ENCODE data around the gene POFUT2. TPM values are rescaled to one million over a fixed set of nuclear protein-coding genes. Genes with fewer than 3 reads are reported as not detected.

The POFUT2 gene
- polyA plus RNA-seq, 1 donor from 2014 or later = 25.4 TPM

DNA sequence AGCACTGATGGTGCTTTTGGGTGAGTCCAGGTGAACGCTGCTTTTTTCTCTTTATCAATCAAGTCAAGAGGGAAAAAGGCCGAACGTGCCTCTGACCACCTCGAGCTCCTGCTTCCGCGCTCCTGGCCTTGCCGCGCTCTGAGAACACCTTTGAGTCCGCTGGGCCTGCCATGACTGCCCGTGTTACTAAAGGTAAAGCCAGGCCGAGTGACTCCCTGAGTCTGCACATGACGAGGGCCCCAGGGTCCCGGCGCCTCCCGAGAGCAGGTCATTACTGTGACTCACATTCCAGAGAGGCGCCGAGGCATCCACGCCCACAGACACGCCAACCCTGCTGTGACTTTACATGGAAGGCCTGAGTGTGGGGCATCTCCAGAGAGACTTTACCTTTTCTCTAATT lies 11.1 kb downstream of the POFUT2 start:
- H2AFZ ChIP-seq (ENCODE audit: low read depth, low read length) = no peak overlapping the region
- no peak overlapping the region for H3K4me3 ChIP-seq (ENCODE audit: low read length)
- TF ChIP-seq, protein P1, sequence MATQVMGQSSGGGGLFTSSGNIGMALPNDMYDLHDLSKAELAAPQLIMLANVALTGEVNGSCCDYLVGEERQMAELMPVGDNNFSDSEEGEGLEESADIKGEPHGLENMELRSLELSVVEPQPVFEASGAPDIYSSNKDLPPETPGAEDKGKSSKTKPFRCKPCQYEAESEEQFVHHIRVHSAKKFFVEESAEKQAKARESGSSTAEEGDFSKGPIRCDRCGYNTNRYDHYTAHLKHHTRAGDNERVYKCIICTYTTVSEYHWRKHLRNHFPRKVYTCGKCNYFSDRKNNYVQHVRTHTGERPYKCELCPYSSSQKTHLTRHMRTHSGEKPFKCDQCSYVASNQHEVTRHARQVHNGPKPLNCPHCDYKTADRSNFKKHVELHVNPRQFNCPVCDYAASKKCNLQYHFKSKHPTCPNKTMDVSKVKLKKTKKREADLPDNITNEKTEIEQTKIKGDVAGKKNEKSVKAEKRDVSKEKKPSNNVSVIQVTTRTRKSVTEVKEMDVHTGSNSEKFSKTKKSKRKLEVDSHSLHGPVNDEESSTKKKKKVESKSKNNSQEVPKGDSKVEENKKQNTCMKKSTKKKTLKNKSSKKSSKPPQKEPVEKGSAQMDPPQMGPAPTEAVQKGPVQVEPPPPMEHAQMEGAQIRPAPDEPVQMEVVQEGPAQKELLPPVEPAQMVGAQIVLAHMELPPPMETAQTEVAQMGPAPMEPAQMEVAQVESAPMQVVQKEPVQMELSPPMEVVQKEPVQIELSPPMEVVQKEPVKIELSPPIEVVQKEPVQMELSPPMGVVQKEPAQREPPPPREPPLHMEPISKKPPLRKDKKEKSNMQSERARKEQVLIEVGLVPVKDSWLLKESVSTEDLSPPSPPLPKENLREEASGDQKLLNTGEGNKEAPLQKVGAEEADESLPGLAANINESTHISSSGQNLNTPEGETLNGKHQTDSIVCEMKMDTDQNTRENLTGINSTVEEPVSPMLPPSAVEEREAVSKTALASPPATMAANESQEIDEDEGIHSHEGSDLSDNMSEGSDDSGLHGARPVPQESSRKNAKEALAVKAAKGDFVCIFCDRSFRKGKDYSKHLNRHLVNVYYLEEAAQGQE (IDR thresholded peaks at IDR 0.05; ENCODE audit: borderline replicate concordance) = no peak
- TF ChIP-seq RAD21 (conservative IDR thresholded peaks at IDR 0.05) = no peak
- no peak for TF ChIP-seq TAF1 (IDR thresholded peaks at IDR 0.05; ENCODE audit: low read depth)
- TF ChIP-seq MXI1 (conservative IDR thresholded peaks at IDR 0.05; ENCODE audit: poor library complexity, severe bottlenecking) = no peak
- no peak for TF ChIP-seq EZH2 (IDR thresholded peaks at IDR 0.05; ENCODE audit: borderline replicate concordance, insufficient read depth, low read length, poor library complexity, severe bottlenecking)
- TF ChIP-seq, protein P2, sequence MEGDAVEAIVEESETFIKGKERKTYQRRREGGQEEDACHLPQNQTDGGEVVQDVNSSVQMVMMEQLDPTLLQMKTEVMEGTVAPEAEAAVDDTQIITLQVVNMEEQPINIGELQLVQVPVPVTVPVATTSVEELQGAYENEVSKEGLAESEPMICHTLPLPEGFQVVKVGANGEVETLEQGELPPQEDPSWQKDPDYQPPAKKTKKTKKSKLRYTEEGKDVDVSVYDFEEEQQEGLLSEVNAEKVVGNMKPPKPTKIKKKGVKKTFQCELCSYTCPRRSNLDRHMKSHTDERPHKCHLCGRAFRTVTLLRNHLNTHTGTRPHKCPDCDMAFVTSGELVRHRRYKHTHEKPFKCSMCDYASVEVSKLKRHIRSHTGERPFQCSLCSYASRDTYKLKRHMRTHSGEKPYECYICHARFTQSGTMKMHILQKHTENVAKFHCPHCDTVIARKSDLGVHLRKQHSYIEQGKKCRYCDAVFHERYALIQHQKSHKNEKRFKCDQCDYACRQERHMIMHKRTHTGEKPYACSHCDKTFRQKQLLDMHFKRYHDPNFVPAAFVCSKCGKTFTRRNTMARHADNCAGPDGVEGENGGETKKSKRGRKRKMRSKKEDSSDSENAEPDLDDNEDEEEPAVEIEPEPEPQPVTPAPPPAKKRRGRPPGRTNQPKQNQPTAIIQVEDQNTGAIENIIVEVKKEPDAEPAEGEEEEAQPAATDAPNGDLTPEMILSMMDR (IDR thresholded peaks at IDR 0.05; ENCODE audit: poor library complexity, severe bottlenecking) = no peak
- no peak for TF ChIP-seq SMC3 (conservative IDR thresholded peaks at IDR 0.05; ENCODE audit: poor library complexity)
- no peak for TF ChIP-seq POLR2AphosphoS5 (IDR thresholded peaks at IDR 0.05)
- no peak for TF ChIP-seq EP300 (conservative IDR thresholded peaks at IDR 0.05; ENCODE audit: poor library complexity, severe bottlenecking)
- no peak overlapping the region for H3K9ac ChIP-seq (ENCODE audit: low read length)
- H3F3A ChIP-seq (ENCODE audit: insufficient read depth, low read length, poor library complexity, severe bottlenecking) = no peaks in the 10 kb centered on the region
- no peaks in the 10 kb centered on the region for H3K79me2 ChIP-seq (replicated peaks; ENCODE audit: insufficient read depth, low read length)
- H3K4me2 ChIP-seq (ENCODE audit: low read length) = no peak overlapping the region
- H4K20me1 ChIP-seq (ENCODE audit: insufficient read depth) = no peaks in the 10 kb centered on the region
- H3K36me3 ChIP-seq (ENCODE audit: insufficient read depth, low read length) = peaks cover 7% of the 10 kb centered on the region
- H3K9me3 ChIP-seq (ENCODE audit: low read length) = no peaks in the 10 kb centered on the region
- H3K9me2 ChIP-seq (ENCODE audit: insufficient read depth, low read length) = no peaks in the 10 kb centered on the region
- H3K27ac ChIP-seq (ENCODE audit: low read length) = no peak overlapping the region
- H3K27me3 ChIP-seq (ENCODE audit: insufficient read depth, low read depth, low read length) = no peaks in the 10 kb centered on the region

DNA sequence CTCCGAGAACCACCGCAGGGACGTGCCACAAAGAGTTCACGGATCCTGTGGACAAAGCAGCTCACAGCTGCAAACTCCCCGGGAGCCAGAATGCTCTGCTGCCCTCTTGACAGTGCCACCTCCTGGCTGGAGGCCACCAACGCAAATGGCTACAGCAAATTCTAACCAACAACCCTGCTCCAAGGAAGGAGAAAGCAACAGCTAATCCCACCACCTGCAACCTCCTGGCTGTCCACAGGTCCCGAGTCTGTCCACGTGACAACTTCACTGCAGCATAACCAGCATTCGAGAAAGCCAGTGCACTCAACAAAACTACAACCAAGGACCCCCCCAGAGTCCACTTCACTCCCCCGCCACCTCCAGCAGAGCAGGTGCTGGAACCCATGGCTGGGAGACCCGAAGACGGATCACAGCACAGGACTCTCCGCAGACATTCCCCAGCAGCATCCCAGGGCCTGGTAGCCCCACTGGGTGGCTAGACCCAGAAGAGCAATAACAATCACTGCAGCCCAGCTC lies 17.3 kb downstream of the POFUT2 start:
- H3K79me2 ChIP-seq (replicated peaks; ENCODE audit: insufficient read depth, low read length) = no peaks in the 10 kb centered on the region
- no peaks in the 10 kb centered on the region for H3K9me2 ChIP-seq (ENCODE audit: insufficient read depth, low read length)
- H3K9me3 ChIP-seq (ENCODE audit: low read length) = no peaks in the 10 kb centered on the region
- TF ChIP-seq, protein P2 (IDR thresholded peaks at IDR 0.05; ENCODE audit: poor library complexity, severe bottlenecking) = no peak
- TF ChIP-seq, protein P1 (IDR thresholded peaks at IDR 0.05; ENCODE audit: borderline replicate concordance) = no peak
- TF ChIP-seq EZH2 (IDR thresholded peaks at IDR 0.05; ENCODE audit: borderline replicate concordance, insufficient read depth, low read length, poor library complexity, severe bottlenecking) (no peak), POLR2AphosphoS5 (IDR thresholded peaks at IDR 0.05) (no peak), TAF1 (IDR thresholded peaks at IDR 0.05; ENCODE audit: low read depth) (no peak)
- no peak overlapping the region for H3K27ac ChIP-seq (ENCODE audit: low read length)
- H4K20me1 ChIP-seq (ENCODE audit: insufficient read depth) = no peaks in the 10 kb centered on the region
- no peak overlapping the region for H2AFZ ChIP-seq (ENCODE audit: low read depth, low read length)
- H3F3A ChIP-seq (ENCODE audit: insufficient read depth, low read length, poor library complexity, severe bottlenecking) = no peaks in the 10 kb centered on the region
- H3K27me3 ChIP-seq (ENCODE audit: insufficient read depth, low read depth, low read length) = no peaks in the 10 kb centered on the region
- H3K36me3 ChIP-seq (ENCODE audit: insufficient read depth, low read length) = peaks cover 7% of the 10 kb centered on the region
- H3K4me3 ChIP-seq (ENCODE audit: low read length) = no peak overlapping the region
- no peak overlapping the region for H3K4me2 ChIP-seq (ENCODE audit: low read length)
- H3K9ac ChIP-seq (ENCODE audit: low read length) = no peak overlapping the region
